Activated naive CD8-positive, alpha-beta T cell (primary cell): Measurements from ENCODE around the gene AHNAK2.
"Not testable (repeated sequence)": the region's sequence is repeated elsewhere in the genome, so short reads cannot be mapped to it uniquely, and the experiment has no call there.

Source experiments
- H3K27ac Mint-ChIP-seq: one replicate; pipeline ENCODE4 v1.8.0; 2021; ENCODE audit warnings: mixed read lengths
- H3K27me3 Mint-ChIP-seq: one replicate; pipeline ENCODE4 v1.8.0; 2021; ENCODE audit warnings: mixed read lengths
- H3K36me3 Mint-ChIP-seq: one replicate; pipeline ENCODE4 v1.8.0; 2021; ENCODE audit warnings: mixed read lengths
- H3K4me1 Mint-ChIP-seq: one replicate; pipeline ENCODE4 v1.8.0; 2021; ENCODE audit warnings: low read depth, mixed read lengths
- H3K4me3 Mint-ChIP-seq: one replicate; pipeline ENCODE4 v1.8.0; 2021; ENCODE audit warnings: mild to moderate bottlenecking, mixed read lengths
- H3K9me3 Mint-ChIP-seq: one replicate; pipeline ENCODE4 v1.8.0; 2021; ENCODE audit warnings: low read depth, mixed read lengths

The AHNAK2 gene

GRCh38 chr14:104927901-104928300 is 50.3 kb downstream of the AHNAK2 start:
- H3K27me3 Mint-ChIP-seq, result no peaks in the 10 kb centered on the region

GRCh38 chr14:104927432-104927816 is 50.8 kb downstream of the AHNAK2 start:
- Mint-ChIP-seq H3K27ac (no peak overlapping the region), H3K36me3 (no peaks in the 10 kb centered on the region), H3K4me1 (no peaks in the 10 kb centered on the region), H3K9me3 (no peaks in the 10 kb centered on the region), H3K4me3 (no peak overlapping the region), H3K27me3 (no peaks in the 10 kb centered on the region)

More at GRCh38 chr14:104927901-104928300, 50.3 kb downstream of the AHNAK2 start:
- H3K4me3 Mint-ChIP-seq, result no peak overlapping the region
- no peaks in the 10 kb centered on the region for H3K4me1 Mint-ChIP-seq
- H3K27ac Mint-ChIP-seq, result no peak overlapping the region
- no peaks in the 10 kb centered on the region for H3K9me3 Mint-ChIP-seq
- H3K36me3 Mint-ChIP-seq, result no peaks in the 10 kb centered on the region

GRCh38 chr14:104926619-104927431 is 51.3 kb downstream of the AHNAK2 start:
- no peaks in the 10 kb centered on the region for H3K4me1 Mint-ChIP-seq
- no peaks in the 10 kb centered on the region for H3K36me3 Mint-ChIP-seq
- H3K27ac Mint-ChIP-seq, result no peak overlapping the region
- no peak overlapping the region for H3K4me3 Mint-ChIP-seq
- no peaks in the 10 kb centered on the region for H3K27me3 Mint-ChIP-seq
- H3K9me3 Mint-ChIP-seq, result no peaks in the 10 kb centered on the region

GRCh38 chr14:104925855-104926609 is 52.1 kb downstream of the AHNAK2 start:
- no peaks in the 10 kb centered on the region for H3K4me1 Mint-ChIP-seq
- no peaks in the 10 kb centered on the region for H3K9me3 Mint-ChIP-seq
- no peak overlapping the region for H3K27ac Mint-ChIP-seq
- no peaks in the 10 kb centered on the region for H3K36me3 Mint-ChIP-seq
- no peak overlapping the region for H3K4me3 Mint-ChIP-seq
- no peaks in the 10 kb centered on the region for H3K27me3 Mint-ChIP-seq

- H3K4me1 Mint-ChIP-seq, result no peaks in the 10 kb centered on the region
- H3K27ac Mint-ChIP-seq, result no peak overlapping the region
- no peaks in the 10 kb centered on the region for H3K27me3 Mint-ChIP-seq
- H3K4me3 Mint-ChIP-seq, result no peak overlapping the region
- no peaks in the 10 kb centered on the region for H3K9me3 Mint-ChIP-seq
- no peaks in the 10 kb centered on the region for H3K36me3 Mint-ChIP-seq
Observed at GRCh38 chr14:104925214-104925854, 52.8 kb downstream of the AHNAK2 start.

GRCh38 chr14:104924421-104925213 is 53.6 kb downstream of the AHNAK2 start, which contains the start of gene PLD4:
Gene PLD4, plus strand, starts transcription at chr14:104924879. Its CDS starts 2,262 bp downstream, at chr14:104927141.
- Mint-ChIP-seq H3K27me3 (no peaks in the 10 kb centered on the region), H3K4me3 (no peak within 1 kb of the TSS), H3K4me1 (no peaks in the 10 kb centered on the region)

GRCh38 chr14:104923640-104924420 is 54.3 kb downstream of the AHNAK2 start:
- no peaks in the 10 kb centered on the region for H3K36me3 Mint-ChIP-seq
- H3K9me3 Mint-ChIP-seq, result no peaks in the 10 kb centered on the region
- no peak overlapping the region for H3K27ac Mint-ChIP-seq
- no peaks in the 10 kb centered on the region for H3K27me3 Mint-ChIP-seq
- H3K4me1 Mint-ChIP-seq, result no peaks in the 10 kb centered on the region
- no peak overlapping the region for H3K4me3 Mint-ChIP-seq

More at GRCh38 chr14:104924421-104925213, 53.6 kb downstream of the AHNAK2 start, which contains the start of gene PLD4:
- H3K36me3 Mint-ChIP-seq, result no peaks in the 10 kb centered on the region
- H3K9me3 Mint-ChIP-seq, result no peaks in the 10 kb centered on the region
- no peak within 1 kb of the TSS for H3K27ac Mint-ChIP-seq

- Mint-ChIP-seq H3K4me1 (no peaks in the 10 kb centered on the region), H3K36me3 (no peaks in the 10 kb centered on the region), H3K4me3 (no peak overlapping the region), H3K27me3 (no peaks in the 10 kb centered on the region), H3K27ac (no peak overlapping the region), H3K9me3 (no peaks in the 10 kb centered on the region)
Observed at GRCh38 chr14:104919993-104920315, 58.2 kb downstream of the AHNAK2 start.

- H3K9me3 Mint-ChIP-seq, H3K36me3 Mint-ChIP-seq, H3K27me3 Mint-ChIP-seq, H3K4me1 Mint-ChIP-seq, H3K27ac Mint-ChIP-seq, H3K4me3 Mint-ChIP-seq: not testable (repeated sequence)
Observed at GRCh38 chr14:104919152-104919992, 58.8 kb downstream of the AHNAK2 start.

- Mint-ChIP-seq H3K4me1 (no peaks in the 10 kb centered on the region), H3K4me3 (no peak overlapping the region), H3K36me3 (no peaks in the 10 kb centered on the region), H3K27ac (no peak overlapping the region), H3K27me3 (peaks cover 3% of the 10 kb centered on the region), H3K9me3 (no peaks in the 10 kb centered on the region)
Observed at GRCh38 chr14:104917993-104918392, 60.2 kb downstream of the AHNAK2 start.

GRCh38 chr14:104917116-104917515 is 61.1 kb downstream of the AHNAK2 start:
- Mint-ChIP-seq H3K27me3 (peaks cover 4% of the 10 kb centered on the region), H3K36me3 (peaks cover under 1% of the 10 kb centered on the region), H3K4me3 (no peak overlapping the region), H3K27ac (no peak overlapping the region), H3K9me3 (peaks cover 1% of the 10 kb centered on the region), H3K4me1 (no peaks in the 10 kb centered on the region)

- H3K27ac Mint-ChIP-seq, result no peak overlapping the region
- peaks cover 21% of the 10 kb centered on the region for H3K27me3 Mint-ChIP-seq
- H3K4me1 Mint-ChIP-seq, result no peaks in the 10 kb centered on the region
- no peak overlapping the region for H3K4me3 Mint-ChIP-seq
- peaks cover 7% of the 10 kb centered on the region for H3K36me3 Mint-ChIP-seq
- peaks cover 10% of the 10 kb centered on the region for H3K9me3 Mint-ChIP-seq
Observed at GRCh38 chr14:104913435-104913834, 64.7 kb downstream of the AHNAK2 start.

- Mint-ChIP-seq H3K27me3 (peaks cover 21% of the 10 kb centered on the region), H3K9me3 (peaks cover 10% of the 10 kb centered on the region), H3K27ac (no peak overlapping the region), H3K4me3 (no peak overlapping the region), H3K4me1 (no peaks in the 10 kb centered on the region), H3K36me3 (peaks cover 7% of the 10 kb centered on the region)
Observed at GRCh38 chr14:104912053-104912452, 66.1 kb downstream of the AHNAK2 start.
